ENCODE results near the gene ADM2. TPM values are rescaled to one million over a fixed set of nuclear protein-coding genes. Genes with fewer than 3 reads are reported as not detected.

Gene ADM2
- total and polyA plus RNA-seq, 2 of the 13 experiments (the other 11 are each of a cell fraction or from before 2014, with no cell fraction given): 1.2 to 3.0 TPM

- CTCF ChIA-PET (ENCODE audit: low intra/inter-chr PET ratio, low total read pairs): no interaction called here
- Histone ChIP-seq H3K27me3 (ENCODE audit: control insufficient read depth in 1 of 2, insufficient read depth in 2 of 2, low read length in 2 of 2) (no peaks in the 10 kb centered on the region), H3K27ac (ENCODE audit: extremely low read length, insufficient read depth, low read length) (no peak overlapping the region), H3K4me3 (replicated peaks in 1 of 3; ENCODE audit: insufficient read depth in 1 of 3, low read depth in 2 of 3, low read length in 3 of 3) (no peak overlapping the region), H4K20me1 (ENCODE audit: insufficient read depth, low read length) (peaks cover 4% of the 10 kb centered on the region; the same call in 1 of the 2 replicates), H3K79me2 (ENCODE audit: insufficient read depth, low read length) (no peaks in the 10 kb centered on the region), H3K9ac (ENCODE audit: insufficient read depth, low read depth, low read length) (no peak overlapping the region), H3K4me2 (ENCODE audit: low read depth, low read length) (no peak overlapping the region), H3K9me3 (ENCODE audit: low read length) (no peaks in the 10 kb centered on the region), H3K4me1 (ENCODE audit: insufficient read depth, low read length) (no peaks in the 10 kb centered on the region; the same call in 1 of the 2 replicates), H3K36me3 (replicated peaks in 1 of 2; ENCODE audit: control insufficient read depth in 1 of 2, insufficient read depth in 2 of 2, low read length in 2 of 2) (peaks cover 49 to 64% of the 10 kb centered on the region in 2 experiments; a peak in 4 of 5 replicates), H2AFZ (ENCODE audit: low read length) (no peak overlapping the region)
- ATAC-seq (no peak), DNase-seq (ENCODE audit: low spot score) (no peak), FAIRE-seq (no peak)
- no TSS peak for BruUV-seq (replicated peaks)
- intact Hi-C loops (cut with micrococcal nuclease; ENCODE audit: unreplicated experiment): no loop called here
- no peak for TF ChIP-seq SP2 (CRISPR knock-in tag; IDR thresholded peaks at IDR 0.05)
- 0 out of 2 replicates have a peak, but pooled peaks have one; percentile 33 for TF ChIP-seq KDM5B (CRISPR knock-in tag; IDR thresholded peaks at IDR 0.05; ENCODE audit: borderline replicate concordance)
- WGBS (ENCODE audit: low lambda C conversion rate): 92% methylated on average over 7 of the region's 10 CpGs
- POLR2A ChIA-PET: no interaction called here
- in situ Hi-C loops (cut with HindIII; ENCODE audit: extremely low pct_ligation_motif_present, low pct_unique_long_range_greater_than_20kb): no loop called here
Observed at GRCh38 chr22:50439871-50440331, 41.4 kb upstream of the ADM2 start.

- no peak for ATAC-seq
Observed at GRCh38 chr22:50440544-50441249, 40.6 kb upstream of the ADM2 start.

More at GRCh38 chr22:50440544-50441249, 40.6 kb upstream of the ADM2 start:
- CTCF ChIA-PET (ENCODE audit: low intra/inter-chr PET ratio, low total read pairs): no interaction called here
- no peak overlapping the region for H3K4me2 ChIP-seq (ENCODE audit: low read depth, low read length)
- POLR2A ChIA-PET: no interaction called here
- FAIRE-seq (no peak), DNase-seq (ENCODE audit: low spot score) (no peak)
- TF ChIP-seq KLF6 (CRISPR knock-in tag; IDR thresholded peaks at IDR 0.05) (no peak), POLR2A (IDR thresholded peaks at IDR 0.05; ENCODE audit: insufficient read depth in 1 of 2, low read depth in 2 of 2, low read length in 2 of 2) (0 out of 4 replicates have a peak, but pooled peaks of 1 of the 2 experiments have one; percentile 25), ZNF34 (CRISPR knock-in tag; IDR thresholded peaks at IDR 0.05; ENCODE audit: borderline replicate concordance) (no peak), RBFOX2 (IDR thresholded peaks at IDR 0.05; ENCODE audit: low read depth, low read length) (0 out of 2 replicates have a peak, but pooled peaks have one; percentile 31), MNT (IDR thresholded peaks at IDR 0.05) (0 out of 2 replicates have a peak, but pooled peaks have one; percentile 13), AGO2 (optimal IDR thresholded peaks at IDR 0.05; ENCODE audit: low read depth, low read length) (peak; percentile 72), ZNF563 (CRISPR knock-in tag; IDR thresholded peaks at IDR 0.05) (no peak)
- TF ChIP-seq, protein P1, sequence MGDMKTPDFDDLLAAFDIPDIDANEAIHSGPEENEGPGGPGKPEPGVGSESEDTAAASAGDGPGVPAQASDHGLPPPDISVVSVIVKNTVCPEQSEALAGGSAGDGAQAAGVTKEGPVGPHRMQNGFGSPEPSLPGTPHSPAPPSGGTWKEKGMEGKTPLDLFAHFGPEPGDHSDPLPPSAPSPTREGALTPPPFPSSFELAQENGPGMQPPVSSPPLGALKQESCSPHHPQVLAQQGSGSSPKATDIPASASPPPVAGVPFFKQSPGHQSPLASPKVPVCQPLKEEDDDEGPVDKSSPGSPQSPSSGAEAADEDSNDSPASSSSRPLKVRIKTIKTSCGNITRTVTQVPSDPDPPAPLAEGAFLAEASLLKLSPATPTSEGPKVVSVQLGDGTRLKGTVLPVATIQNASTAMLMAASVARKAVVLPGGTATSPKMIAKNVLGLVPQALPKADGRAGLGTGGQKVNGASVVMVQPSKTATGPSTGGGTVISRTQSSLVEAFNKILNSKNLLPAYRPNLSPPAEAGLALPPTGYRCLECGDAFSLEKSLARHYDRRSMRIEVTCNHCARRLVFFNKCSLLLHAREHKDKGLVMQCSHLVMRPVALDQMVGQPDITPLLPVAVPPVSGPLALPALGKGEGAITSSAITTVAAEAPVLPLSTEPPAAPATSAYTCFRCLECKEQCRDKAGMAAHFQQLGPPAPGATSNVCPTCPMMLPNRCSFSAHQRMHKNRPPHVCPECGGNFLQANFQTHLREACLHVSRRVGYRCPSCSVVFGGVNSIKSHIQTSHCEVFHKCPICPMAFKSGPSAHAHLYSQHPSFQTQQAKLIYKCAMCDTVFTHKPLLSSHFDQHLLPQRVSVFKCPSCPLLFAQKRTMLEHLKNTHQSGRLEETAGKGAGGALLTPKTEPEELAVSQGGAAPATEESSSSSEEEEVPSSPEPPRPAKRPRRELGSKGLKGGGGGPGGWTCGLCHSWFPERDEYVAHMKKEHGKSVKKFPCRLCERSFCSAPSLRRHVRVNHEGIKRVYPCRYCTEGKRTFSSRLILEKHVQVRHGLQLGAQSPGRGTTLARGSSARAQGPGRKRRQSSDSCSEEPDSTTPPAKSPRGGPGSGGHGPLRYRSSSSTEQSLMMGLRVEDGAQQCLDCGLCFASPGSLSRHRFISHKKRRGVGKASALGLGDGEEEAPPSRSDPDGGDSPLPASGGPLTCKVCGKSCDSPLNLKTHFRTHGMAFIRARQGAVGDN (CRISPR knock-in tag; IDR thresholded peaks at IDR 0.05): no peak
- H2AFZ ChIP-seq (ENCODE audit: low read length): no peak overlapping the region
- H3K27ac ChIP-seq (ENCODE audit: extremely low read length, insufficient read depth, low read length): no peak overlapping the region
- no peaks in the 10 kb centered on the region for H3K27me3 ChIP-seq (ENCODE audit: control insufficient read depth in 1 of 2, insufficient read depth in 2 of 2, low read length in 2 of 2)
- no peaks in the 10 kb centered on the region; the same call in 1 of the 2 replicates for H3K4me1 ChIP-seq (ENCODE audit: insufficient read depth, low read length)
- no peaks in the 10 kb centered on the region for H3K9me3 ChIP-seq (ENCODE audit: low read length)
- 97% methylated on average over 22 of the region's 26 CpGs for WGBS (ENCODE audit: low lambda C conversion rate)
- no peak overlapping the region for H3K9ac ChIP-seq (ENCODE audit: insufficient read depth, low read depth, low read length)
- H3K4me3 ChIP-seq (replicated peaks in 1 of 3; ENCODE audit: insufficient read depth in 1 of 3, low read depth in 2 of 3, low read length in 3 of 3): no peak overlapping the region
- H4K20me1 ChIP-seq (ENCODE audit: insufficient read depth, low read length): peaks cover 4% of the 10 kb centered on the region; the same call in 1 of the 2 replicates
- H3K36me3 ChIP-seq (replicated peaks in 1 of 2; ENCODE audit: control insufficient read depth in 1 of 2, insufficient read depth in 2 of 2, low read length in 2 of 2): peaks cover 47 to 60% of the 10 kb centered on the region in 2 experiments; a peak in 4 of 5 replicates
- BruUV-seq (replicated peaks): no TSS peak
- in situ Hi-C loops (cut with HindIII; ENCODE audit: extremely low pct_ligation_motif_present, low pct_unique_long_range_greater_than_20kb) (no loop called here), intact Hi-C loops (cut with micrococcal nuclease; ENCODE audit: unreplicated experiment) (no loop called here)
- H3K79me2 ChIP-seq (ENCODE audit: insufficient read depth, low read length): no peaks in the 10 kb centered on the region

Data from HepG2 (cell line).